GM18508 (cell line): ENCODE results near the gene HES4.
A peak's percentile ranks its signal among the peaks of the same experiment; 100 is the strongest.
"Not testable (repeated sequence)": the region's sequence is repeated elsewhere in the genome, so short reads cannot be mapped to it uniquely, and the experiment has no call there.

Experiments
- ATAC-seq: cut with Tn5 transposase; IDR thresholded peaks from one replicate; pipeline ENCODE4 v1.9.1; 2021; ENCODE audit warnings: moderate number of reproducible peaks; ENCODE audit not compliant: insufficient read depth, unreplicated experiment

The HES4 gene

DNA sequence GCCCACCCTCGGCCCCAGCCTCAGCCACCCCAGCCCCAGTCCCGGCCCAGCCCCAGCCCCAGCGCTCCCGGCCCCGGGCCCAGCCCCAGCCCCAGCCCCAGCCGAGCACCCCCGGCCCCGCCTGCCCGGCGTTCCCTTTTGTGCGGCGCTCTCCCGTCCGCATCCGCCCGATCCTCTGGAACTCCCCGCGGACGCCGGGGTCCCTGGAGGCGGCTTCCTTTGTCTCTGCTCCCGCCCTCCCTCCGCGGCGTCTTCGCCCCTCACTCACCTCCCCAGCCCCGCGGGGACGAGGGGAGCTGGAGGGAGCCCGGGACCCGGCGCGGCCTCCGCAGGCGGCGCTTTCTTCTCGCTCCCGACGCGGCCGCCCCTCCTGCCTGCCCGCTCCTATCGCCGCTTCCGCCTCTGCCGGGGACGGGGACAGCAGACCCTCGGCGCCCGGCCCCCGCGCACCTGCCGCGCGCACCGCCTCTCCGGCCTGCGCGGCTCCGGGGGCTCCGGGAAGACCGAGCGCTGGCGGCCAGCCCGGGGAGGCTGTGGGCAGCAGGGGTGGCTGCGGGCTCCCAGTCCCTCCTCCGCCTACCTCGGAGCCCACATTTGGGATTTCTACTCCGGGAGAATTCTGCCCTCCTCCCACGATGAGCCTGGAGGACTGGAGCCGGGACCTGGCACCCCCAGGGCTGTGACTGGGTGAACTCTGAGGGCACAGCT lies 34.0 kb upstream of the HES4 start:
- no peak for ATAC-seq

DNA sequence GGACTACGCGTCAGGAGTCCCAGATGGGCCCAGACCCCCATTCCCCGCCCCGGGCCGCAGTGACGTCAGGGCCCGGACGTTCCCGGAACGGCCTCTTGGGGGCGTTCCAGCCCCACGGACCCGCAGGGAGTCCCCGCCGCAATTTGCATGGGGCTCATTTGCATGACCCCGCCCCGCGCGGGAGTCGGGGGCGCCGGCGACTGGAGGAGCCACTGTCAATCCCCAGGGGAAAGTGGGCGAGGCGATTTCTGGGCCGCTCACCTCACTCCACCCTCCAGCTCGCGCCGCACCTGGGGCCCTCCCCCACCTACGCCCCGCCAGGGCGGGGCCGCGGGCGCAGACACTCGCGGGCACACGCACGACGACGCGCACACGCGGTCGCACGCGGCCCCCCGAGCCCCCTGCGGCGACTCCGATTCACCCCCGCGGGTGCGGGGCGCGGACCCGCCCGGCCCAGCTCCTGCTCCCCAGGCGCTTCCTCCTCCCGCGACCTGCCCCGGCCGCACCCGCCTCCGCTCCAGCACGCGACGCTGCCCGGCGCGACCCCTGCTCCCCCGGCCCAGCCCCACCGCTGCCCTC lies 33.2 kb upstream of the HES4 start:
- peak; percentile 51 for ATAC-seq

DNA sequence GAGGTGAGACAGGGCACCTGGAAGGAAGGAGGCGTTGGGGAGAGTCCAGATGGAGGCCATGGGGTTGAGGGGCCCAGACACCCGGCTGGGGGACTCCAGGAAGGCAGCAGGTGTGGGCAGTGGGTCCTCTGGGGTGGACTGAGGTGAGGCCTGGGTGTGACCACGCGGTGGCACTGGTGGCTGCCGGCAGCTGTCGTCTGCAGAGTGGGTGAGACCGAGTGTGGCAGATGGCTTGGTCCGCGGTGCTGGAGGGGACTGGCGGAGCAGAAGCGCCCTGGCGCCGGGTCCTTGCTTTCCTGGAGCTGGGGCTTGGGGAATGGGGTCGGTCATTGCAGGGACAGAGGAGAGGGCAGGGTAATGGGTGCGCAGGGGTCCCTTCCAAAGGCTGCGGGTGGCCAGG lies 32.5 kb upstream of the HES4 start:
- no peak for ATAC-seq

DNA sequence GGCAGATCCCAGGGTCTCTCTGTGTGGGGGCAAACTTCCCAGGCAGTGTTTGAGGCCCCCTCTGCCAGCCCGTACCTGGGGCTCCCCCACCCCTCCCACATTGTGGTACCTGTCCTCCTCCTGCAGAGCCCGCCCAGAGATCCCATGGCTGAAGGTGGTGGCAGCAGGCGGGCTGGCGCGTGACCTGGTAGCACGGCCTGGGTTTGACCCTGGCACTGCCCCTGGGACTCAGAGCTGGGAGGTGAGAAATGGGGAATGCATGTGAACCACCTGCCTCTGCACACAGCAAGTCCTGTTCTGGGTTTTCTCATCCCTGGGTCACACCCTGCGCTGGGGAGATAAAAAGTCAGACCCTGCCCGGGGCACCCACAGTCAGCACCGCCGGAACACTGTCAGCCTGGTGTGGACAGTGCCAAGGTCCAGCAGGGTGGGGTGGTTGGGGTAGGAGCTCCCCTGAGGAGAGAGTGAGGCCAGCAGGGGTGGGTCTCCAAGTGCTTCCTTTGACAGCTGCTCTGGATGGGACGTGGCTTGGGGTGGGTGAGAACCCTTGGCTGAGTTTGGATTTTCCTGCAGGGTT lies 31.9 kb upstream of the HES4 start:
- ATAC-seq, result no peak

DNA sequence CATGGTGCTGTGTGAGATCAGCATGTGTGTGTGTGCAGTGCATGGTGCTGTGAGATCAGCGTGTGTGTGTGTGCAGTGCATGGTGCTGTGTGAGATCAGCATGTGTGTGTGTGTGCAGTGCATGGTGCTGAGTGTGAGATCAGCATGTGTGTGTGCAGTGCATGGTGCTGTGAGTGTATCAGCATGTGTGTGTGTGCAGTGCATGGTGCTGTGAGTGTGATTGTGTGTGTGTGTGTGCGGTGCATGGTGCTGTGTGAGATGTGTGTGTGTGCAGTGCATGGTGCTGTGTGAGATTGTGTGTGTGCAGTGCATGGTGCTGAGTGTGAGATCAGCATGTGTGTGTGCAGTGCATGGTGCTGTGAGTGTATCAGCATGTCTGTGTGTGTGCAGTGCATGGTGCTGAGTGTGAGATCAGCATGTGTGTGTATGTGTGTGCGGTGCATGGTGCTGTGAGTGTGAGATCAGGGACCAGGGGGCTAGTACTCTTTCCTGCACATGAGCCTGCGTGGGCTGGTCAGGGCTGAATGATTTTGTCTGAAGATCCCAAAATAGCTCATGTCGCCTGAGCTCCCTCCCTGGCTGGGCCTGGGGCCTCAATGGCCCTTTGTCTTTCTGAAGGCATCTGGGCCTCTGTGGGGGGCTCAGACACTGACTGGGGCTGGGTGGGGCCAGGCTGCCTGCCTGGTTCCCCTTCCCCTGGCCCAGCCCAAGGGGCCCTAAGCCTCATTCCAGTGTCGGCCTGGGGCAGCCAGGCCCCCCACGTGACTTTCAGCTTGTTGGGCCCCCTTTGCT lies 31.2 kb upstream of the HES4 start:
- ATAC-seq, result not testable (repeated sequence)

DNA sequence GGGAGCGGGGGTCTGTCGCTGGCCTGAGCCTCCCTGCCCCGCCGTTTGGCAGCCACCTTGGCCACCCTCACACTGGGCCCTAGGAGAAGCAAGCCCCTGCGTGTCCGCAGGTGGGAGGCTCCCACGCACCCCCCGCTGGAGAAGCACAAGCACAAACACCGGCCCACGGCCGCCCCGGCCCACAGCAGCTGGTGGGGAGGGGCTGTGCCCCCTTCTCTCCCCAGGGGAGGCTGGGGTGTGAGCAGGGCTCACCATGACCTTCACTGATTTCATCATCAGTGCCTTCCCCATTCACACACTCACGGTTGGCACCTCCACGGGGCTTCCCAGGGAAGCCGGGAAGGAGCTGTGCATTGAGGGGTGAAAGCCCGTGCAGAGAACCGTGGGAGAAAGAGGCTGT lies 27.9 kb upstream of the HES4 start:
- ATAC-seq, result no peak

DNA sequence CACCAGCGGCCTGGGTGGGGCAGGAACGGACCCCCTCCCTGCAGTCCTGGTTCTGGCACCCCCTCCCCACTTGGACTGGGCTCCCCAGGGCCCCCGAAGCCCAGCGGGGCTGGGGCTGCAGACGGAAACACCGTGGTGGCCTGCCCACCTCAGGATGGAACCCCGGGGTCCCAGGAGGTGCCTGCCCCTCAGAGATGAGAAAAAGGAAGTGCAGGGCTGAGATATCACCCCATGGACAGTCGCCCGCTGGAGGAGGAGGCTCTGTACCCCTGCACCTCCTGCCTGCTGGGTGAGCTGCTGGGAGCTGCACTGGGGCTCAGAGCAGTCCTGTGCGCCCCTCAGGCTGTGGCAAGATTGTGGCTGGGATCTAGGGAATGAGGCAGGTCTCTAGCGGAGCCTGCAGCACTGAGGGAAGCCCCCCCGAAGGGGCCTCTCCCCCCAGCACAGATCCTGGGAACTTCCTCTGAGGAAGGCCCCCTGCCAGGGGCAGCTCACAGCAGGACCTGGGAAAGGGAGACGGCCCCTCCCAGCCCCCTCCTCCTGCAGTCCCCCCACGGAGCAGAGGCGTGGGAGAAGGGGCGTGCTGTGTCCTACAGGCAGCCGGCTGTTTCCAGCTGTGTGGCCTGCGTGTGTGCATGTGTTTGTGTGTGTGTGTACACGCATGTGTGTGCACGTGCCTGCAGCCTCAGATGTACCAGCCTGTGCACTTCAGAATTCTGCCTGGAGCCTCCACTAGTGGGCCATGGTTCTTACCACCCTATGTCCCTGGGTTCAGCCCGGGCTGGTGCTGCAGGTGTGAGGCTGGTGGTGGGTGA lies 26.9 kb upstream of the HES4 start:
- ATAC-seq, result no peak

DNA sequence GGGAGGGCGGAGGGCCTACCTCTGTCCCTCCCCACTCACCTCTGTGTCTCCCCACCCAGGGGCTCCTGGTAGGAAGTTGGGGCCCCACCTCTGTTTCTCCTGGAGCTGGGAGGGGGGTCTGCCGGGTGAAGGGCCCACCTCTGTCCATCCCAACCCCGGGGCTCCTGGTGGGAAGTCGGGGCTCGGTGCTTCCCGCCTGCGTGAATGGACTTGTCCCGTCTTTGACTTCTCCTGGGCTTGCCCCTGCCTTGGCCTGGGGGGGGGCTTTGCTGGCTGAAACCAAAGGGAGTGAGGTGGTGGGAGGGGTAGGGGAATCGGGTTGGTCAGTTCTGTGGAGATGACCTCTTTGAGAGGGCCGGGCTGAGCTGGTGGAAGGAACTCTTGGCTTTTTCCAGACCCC lies 25.8 kb upstream of the HES4 start:
- no peak for ATAC-seq

DNA sequence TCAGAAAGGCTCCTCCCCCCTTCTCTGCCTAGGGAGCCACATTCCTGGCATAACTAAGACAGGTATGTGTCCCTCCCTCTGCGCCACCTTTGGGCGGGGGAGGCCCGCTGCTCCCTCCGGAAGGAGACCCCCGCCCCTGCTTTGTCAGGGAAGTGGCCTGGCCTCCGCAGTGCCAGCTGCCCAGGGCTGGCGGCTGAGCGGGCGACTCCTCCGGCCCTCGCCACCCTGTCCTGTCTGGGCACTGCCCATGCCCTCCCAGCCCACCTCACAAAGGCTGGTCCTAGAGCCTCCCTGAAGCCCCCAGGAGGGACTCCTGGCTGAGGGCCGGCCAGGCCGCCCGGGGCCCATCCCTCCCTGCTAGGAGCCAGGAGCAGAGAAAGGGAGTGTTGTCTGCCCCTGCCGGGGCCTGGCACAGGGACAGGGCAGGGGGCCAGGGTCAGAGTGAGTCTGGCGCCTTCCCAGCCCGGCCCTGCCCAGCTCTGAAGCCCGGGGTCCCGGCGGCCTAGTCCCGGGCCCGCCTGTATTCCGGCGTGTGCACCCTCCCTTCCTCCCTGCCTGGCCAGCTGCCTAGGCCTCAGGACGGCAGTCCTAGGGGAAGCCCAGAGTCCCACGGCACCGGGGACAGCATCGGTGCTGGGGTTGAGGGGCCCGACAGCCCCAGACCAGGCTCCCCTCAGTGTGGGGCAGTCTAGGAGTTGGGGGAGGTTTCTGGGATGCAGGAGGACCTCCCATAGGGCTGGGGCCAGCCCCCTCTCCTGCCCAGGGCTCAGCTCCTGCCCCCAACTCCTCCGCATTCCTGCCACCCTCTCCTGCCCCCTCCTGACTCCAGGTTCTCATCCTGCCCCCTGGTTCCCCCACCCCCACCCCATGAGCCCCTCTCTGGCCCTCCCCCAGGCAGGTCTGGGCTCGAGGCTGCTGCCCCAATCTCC lies 25.1 kb upstream of the HES4 start:
- no peak for ATAC-seq

DNA sequence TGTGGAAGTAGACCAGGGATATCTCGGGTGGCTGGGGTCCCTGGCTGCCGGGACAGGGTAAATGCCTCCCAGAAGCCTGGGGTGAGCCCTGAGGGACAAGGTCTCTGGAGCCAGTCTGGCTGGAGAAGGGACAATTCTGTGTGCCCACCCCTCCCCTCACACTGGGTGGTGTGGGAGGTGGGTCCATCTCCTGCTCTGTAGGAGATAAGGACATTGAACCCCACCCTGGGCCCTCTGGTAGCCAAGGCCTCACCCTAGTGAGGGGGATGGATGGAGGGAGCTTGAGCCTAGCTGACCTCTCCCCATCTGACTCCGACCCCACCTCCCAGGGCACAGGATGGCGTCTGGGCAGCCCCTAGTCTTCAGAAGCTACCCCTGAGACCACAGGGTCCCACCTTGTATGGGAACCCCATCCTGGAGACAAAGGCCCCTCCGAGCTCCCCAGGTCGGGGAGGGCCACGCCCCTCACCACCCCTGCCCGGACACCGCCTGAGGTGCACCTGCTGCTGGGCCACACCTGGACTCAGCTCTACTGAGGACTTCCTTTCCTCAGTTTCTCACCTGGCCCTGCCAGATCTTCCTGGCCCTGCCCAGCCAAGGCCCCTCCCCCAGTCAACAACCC lies 24.4 kb upstream of the HES4 start:
- ATAC-seq, result no peak

DNA sequence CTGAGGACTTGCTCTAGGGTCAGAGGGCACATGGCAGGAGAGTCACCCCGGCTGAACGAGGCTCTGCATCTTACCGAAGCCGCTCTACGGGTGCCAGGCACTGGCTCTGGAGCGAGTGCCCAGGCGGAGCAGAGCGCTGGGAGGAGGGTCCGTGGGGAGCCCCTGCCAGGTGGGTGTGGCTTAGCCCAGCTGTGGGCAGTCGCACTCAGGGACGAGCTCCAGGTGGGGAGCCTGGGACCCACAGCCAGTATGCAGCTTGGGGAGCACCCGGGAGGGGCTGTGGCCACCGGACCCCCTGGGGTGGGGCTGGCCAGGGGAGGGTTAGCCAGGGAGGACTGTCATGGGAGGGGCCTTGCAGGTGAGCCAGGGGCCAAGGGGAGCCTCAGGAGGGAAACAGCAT lies 23.8 kb upstream of the HES4 start:
- no peak for ATAC-seq

DNA sequence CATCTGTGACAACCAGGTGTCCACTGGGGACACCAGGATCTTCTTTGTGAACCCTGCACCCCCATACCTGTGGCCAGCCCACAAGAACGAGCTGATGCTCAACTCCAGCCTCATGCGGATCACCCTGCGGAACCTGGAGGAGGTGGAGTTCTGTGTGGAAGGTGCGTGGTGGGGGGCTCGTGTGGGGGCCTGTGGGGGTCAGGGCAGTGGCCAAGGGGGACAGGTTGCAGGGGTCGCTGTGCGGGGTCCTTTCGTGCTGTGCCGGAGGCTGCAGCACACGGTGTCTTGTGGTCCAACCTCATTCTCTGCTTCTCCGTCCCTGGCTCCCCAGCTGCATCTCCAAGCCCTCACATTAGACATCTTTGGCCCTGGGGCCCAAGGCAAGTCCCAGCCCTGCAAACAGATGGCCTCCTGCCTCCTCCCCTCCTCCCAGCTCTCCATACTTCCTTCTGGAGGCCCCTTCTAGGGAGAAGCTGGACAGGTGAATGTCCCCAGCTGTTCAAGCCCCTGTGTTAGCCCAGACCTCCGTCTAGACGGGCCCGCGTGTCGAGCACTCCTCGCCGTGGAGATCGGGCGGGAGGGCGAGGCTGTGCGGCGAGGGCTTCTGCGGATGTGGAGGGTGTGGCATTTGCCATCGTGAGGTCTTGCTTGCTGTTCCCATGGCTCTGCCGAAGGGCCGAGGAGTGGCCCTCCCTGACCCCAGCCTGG lies 22.6 kb upstream of the HES4 start:
- no peak for ATAC-seq

DNA sequence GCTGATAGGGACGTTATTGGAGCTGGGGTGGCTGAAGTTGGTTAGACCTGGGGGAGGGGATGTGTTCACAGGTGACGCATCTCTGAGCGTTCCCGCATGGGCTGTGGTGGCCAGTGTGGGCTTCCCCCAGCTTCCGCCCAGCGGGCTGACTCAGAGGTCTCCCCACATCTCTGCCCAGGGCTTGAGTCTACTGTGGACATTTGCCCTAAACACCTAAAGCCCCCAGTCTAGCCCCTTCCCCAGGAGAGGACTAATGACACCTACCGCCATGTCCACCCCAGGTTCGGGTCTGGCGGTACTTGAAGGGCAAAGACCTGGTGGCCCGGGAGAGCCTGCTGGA lies 22.0 kb upstream of the HES4 start:
- ATAC-seq, result no peak

DNA sequence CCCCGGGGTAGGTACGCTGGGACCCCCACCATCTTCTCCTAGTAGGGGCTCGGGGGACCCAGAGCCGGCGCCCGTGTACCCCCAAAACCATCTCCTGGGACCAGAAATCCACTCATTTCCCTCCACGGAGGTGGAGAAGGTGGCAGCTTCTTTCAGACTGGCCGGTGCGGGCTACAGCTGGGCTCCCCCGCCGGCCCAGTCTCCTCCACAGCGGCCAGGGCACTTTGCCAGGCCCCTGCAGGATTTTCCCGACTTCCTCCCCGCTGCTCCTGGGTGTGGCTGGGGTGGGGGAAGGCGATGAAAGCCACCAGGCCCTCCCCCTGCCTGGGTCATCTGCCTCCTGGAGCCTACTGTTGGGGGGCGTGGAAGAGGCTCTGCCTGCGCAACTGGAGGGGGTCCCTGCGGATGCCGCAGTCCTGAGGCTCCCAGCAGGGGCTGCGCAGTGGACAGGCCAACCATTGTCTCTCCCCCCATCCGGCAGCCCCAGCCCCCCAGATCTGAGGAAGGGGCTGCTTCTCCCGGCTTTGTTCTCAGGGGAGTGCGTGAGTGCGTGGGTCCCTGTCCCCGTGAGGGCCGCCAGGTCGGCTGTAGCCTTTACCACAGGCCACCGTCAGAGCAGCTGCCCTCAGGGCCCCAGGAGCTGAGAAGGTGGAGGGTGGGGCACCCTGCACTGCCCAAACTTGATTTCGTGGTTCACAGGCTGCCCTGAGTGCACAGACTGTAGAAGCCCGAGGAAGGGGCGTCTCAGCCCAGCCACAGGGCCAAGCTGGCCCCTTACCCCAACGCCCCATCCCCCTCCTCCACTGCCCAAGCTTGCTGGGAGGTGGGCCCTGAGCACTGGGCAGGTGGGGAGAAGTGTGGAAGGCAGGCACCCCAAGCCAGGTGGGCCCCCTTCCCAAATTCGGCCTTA lies 21.4 kb upstream of the HES4 start:
- no peak for ATAC-seq

DNA sequence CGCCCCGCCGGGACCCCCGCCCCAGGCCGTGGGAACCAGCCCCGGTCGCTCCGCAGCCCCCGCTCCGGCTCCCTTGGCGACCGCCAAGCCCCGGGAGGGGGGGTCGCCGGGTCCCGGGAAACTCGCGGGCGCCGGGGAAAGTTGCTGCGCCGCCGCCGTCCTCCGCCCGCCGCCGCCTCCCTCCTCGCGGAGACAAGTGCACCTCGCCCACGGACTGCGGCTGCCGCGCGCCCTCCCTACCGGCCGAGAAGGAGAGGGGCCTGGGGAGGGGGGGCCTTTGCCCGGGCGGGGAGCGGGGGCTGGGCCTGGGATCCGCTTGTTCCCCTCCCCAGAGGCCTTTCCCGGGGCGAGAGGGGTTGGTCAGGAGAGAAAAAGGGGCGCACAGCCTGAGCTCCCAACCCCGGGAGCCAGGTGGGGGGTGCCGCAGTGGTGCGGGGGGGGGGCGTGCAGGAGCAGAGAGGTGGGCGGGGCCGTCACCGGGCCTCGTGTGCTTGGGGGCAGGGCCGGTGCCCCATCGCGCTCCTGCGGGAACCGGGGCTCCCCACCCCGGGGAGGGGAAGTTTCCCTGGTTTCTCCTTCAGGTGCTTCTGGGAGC lies 20.6 kb upstream of the HES4 start:
- no peak for ATAC-seq

DNA sequence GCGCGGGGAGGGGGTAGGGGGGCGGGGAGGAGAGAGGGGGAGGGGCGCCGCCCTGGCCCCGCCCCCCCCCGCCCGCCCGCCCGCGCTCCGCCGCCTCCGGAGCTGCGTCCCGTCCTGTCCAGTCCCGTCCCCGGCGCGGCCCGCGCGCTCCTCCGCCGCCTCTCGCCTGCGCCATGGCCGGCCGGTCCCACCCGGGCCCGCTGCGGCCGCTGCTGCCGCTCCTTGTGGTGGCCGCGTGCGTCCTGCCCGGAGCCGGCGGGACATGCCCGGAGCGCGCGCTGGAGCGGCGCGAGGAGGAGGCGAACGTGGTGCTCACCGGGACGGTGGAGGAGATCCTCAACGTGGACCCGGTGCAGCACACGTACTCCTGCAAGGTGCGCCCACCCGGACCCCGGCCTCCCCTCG lies 20.1 kb upstream of the HES4 start, which contains the start of gene AGRN:
TSS of gene AGRN (plus strand) at position 121 of the 405 bp plus-strand sequence. CDS start at position 174, 53 bp downstream.
- ATAC-seq, result no peak
